HL-60 (cell line): ENCODE data around the gene IL31RA.
"Not testable (repeated sequence)": the region's sequence is repeated elsewhere in the genome, so short reads cannot be mapped to it uniquely, and the experiment has no call there.

Source experiments
- GABPA ChIP-seq: IDR thresholded peaks from 2 replicates; pipeline ENCODE4 v1.6.1; 2012; ENCODE audit warnings: low read depth
- POLR2AphosphoS5 ChIP-seq: IDR thresholded peaks from 2 replicates; pipeline ENCODE4 v1.6.1; 2012; ENCODE audit warnings: low read depth
- TF ChIP-seq, protein P1 (sequence below): IDR thresholded peaks from one replicate; pipeline ENCODE4 v1.5.1; 2011; ENCODE audit warnings: low read length, control low read depth, inconsistent platforms; ENCODE audit not compliant: insufficient read depth
- TF ChIP-seq, protein P2 (sequence below): IDR thresholded peaks from 2 replicates; pipeline ENCODE4 v1.6.1; 2012; ENCODE audit warnings: low read depth; ENCODE audit not compliant: insufficient replicate concordance

DNA sequence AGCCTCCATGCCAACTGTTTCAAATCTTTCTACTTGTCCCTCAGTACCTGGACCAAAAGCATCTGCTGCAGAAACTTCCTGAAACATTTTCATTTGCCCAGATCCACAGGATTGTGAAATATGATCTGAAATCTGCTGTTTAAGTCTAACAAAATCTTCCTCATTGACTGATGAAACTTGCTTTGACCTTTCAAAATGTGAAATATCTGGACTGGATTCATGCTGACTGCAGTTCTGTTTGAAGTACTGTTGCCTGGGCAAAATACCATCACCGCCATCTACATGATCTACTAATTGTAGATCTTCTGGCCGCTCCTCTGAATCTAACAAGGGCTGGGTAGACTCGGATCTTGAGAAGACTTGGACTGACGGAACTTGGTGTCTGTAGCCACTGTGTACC, 90.0 kb downstream of the IL31RA start:
- TF ChIP-seq, protein P1, sequence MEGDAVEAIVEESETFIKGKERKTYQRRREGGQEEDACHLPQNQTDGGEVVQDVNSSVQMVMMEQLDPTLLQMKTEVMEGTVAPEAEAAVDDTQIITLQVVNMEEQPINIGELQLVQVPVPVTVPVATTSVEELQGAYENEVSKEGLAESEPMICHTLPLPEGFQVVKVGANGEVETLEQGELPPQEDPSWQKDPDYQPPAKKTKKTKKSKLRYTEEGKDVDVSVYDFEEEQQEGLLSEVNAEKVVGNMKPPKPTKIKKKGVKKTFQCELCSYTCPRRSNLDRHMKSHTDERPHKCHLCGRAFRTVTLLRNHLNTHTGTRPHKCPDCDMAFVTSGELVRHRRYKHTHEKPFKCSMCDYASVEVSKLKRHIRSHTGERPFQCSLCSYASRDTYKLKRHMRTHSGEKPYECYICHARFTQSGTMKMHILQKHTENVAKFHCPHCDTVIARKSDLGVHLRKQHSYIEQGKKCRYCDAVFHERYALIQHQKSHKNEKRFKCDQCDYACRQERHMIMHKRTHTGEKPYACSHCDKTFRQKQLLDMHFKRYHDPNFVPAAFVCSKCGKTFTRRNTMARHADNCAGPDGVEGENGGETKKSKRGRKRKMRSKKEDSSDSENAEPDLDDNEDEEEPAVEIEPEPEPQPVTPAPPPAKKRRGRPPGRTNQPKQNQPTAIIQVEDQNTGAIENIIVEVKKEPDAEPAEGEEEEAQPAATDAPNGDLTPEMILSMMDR = not testable (repeated sequence)
- not testable (repeated sequence) for TF ChIP-seq GABPA, POLR2AphosphoS5
- TF ChIP-seq, protein P2, sequence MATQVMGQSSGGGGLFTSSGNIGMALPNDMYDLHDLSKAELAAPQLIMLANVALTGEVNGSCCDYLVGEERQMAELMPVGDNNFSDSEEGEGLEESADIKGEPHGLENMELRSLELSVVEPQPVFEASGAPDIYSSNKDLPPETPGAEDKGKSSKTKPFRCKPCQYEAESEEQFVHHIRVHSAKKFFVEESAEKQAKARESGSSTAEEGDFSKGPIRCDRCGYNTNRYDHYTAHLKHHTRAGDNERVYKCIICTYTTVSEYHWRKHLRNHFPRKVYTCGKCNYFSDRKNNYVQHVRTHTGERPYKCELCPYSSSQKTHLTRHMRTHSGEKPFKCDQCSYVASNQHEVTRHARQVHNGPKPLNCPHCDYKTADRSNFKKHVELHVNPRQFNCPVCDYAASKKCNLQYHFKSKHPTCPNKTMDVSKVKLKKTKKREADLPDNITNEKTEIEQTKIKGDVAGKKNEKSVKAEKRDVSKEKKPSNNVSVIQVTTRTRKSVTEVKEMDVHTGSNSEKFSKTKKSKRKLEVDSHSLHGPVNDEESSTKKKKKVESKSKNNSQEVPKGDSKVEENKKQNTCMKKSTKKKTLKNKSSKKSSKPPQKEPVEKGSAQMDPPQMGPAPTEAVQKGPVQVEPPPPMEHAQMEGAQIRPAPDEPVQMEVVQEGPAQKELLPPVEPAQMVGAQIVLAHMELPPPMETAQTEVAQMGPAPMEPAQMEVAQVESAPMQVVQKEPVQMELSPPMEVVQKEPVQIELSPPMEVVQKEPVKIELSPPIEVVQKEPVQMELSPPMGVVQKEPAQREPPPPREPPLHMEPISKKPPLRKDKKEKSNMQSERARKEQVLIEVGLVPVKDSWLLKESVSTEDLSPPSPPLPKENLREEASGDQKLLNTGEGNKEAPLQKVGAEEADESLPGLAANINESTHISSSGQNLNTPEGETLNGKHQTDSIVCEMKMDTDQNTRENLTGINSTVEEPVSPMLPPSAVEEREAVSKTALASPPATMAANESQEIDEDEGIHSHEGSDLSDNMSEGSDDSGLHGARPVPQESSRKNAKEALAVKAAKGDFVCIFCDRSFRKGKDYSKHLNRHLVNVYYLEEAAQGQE = not testable (repeated sequence)
